HEK293 (cell line): Measurements from ENCODE around the gene ELOVL5.
A peak's percentile ranks its signal among the peaks of the same experiment; 100 is the strongest.
"Not testable (repeated sequence)": the region's sequence is repeated elsewhere in the genome, so short reads cannot be mapped to it uniquely, and the experiment has no call there.

Source experiments
- CTCF ChIA-PET: fragments of 350-600 bp; formaldehyde crosslinking; extraction: SDS; loops from one replicate; lab custom pipeline; 2021; ENCODE audit warnings: antibody characterized with exemption; lab: Yijun Ruan, JAX
- POLR2A ChIA-PET: fragments of 300-600 bp; formaldehyde crosslinking; extraction: SDS; loops from one replicate; lab custom pipeline; 2020; ENCODE audit warnings: antibody characterized with exemption, inconsistent platforms; lab: Yijun Ruan, JAX
- H3K27ac ChIP-seq: fragments of 200-500 bp; sonication (Bioruptor generic); 2 replicates; pipeline ENCODE4 v1.5.1; 2014; ENCODE audit warnings: low read depth, low read length, control low read depth, inconsistent platforms; ENCODE audit errors: extremely low read depth
- H3K36me3 ChIP-seq, 2 experiments: fragments of 200-500 bp in 1 of 2; sonication (Bioruptor generic) in 1 of 2; 1 replicate in 1 of 2; 2 replicates in 1 of 2; pipeline ENCODE4 v1.5.1; 2014 to 2017; ENCODE audit warnings: inconsistent platforms in 2 of 2, low read length in 2 of 2; ENCODE audit not compliant: control insufficient read depth in 2 of 2, insufficient read depth in 1 of 2
- H3K4me1 ChIP-seq: fragments of 200-500 bp; sonication (Bioruptor generic); 2 replicates; pipeline ENCODE4 v1.5.1; 2014; ENCODE audit warnings: mild to moderate bottlenecking, low read length, inconsistent platforms; ENCODE audit not compliant: control insufficient read depth, insufficient read depth
- H3K4me3 ChIP-seq: 2 replicates; pipeline ENCODE4 v1.5.1; 2011; ENCODE audit warnings: low read depth, mild to moderate bottlenecking, control low read depth, low read length, moderate library complexity
- H3K9me3 ChIP-seq: fragments of 200-500 bp; sonication (Bioruptor generic); 2 replicates; pipeline ENCODE4 v1.5.1; 2014; ENCODE audit warnings: low read depth, low read length, inconsistent platforms; ENCODE audit not compliant: control insufficient read depth, insufficient read depth
- BCL6B ChIP-seq: fragments of 450-650 bp; formaldehyde crosslinking; IDR thresholded peaks from 2 replicates; pipeline ENCODE4 v1.5.1; 2017; ENCODE audit warnings: missing biosample characterization, missing genetic modification characterization
- EGR2 ChIP-seq: fragments of 450-650 bp; formaldehyde crosslinking; IDR thresholded peaks from 2 replicates; pipeline ENCODE4 v1.5.1; 2016; ENCODE audit warnings: low read depth, missing biosample characterization, missing genetic modification characterization
- KLF9 ChIP-seq: fragments of 450-650 bp; formaldehyde crosslinking; IDR thresholded peaks from 2 replicates; pipeline ENCODE4 v1.5.1; 2016; ENCODE audit warnings: missing biosample characterization, missing genetic modification characterization, low read depth
- PRDM10 ChIP-seq: fragments of 450-650 bp; formaldehyde crosslinking; IDR thresholded peaks from 2 replicates; pipeline ENCODE4 v1.5.1; 2016; ENCODE audit warnings: missing biosample characterization, missing genetic modification characterization
- SCRT1 ChIP-seq: fragments of 450-650 bp; formaldehyde crosslinking; IDR thresholded peaks from 2 replicates; pipeline ENCODE4 v1.5.1; 2016; ENCODE audit warnings: missing biosample characterization, missing genetic modification characterization, borderline replicate concordance
- YY2 ChIP-seq: fragments of 450-650 bp; formaldehyde crosslinking; IDR thresholded peaks from 2 replicates; pipeline ENCODE4 v1.5.1; 2016; ENCODE audit warnings: missing biosample characterization, missing genetic modification characterization
- ZBTB7A ChIP-seq: fragments of 450-650 bp; formaldehyde crosslinking; IDR thresholded peaks from 2 replicates; pipeline ENCODE4 v1.5.1; 2016; ENCODE audit warnings: low read depth, missing biosample characterization, missing genetic modification characterization
- ZNF121 ChIP-seq: fragments of 450-650 bp; formaldehyde crosslinking; IDR thresholded peaks from 2 replicates; pipeline ENCODE4 v1.5.1; 2016; ENCODE audit warnings: missing biosample characterization, missing genetic modification characterization
- ZNF133 ChIP-seq: fragments of 450-650 bp; formaldehyde crosslinking; IDR thresholded peaks from 2 replicates; pipeline ENCODE4 v1.5.1; 2016; ENCODE audit warnings: missing biosample characterization, missing genetic modification characterization
- ZNF146 ChIP-seq: fragments of 450-650 bp; formaldehyde crosslinking; IDR thresholded peaks from 2 replicates; pipeline ENCODE4 v1.5.1; 2016; ENCODE audit warnings: missing biosample characterization, missing genetic modification characterization
- ZNF354C ChIP-seq: fragments of 450-650 bp; formaldehyde crosslinking; IDR thresholded peaks from 2 replicates; pipeline ENCODE4 v1.5.1; 2016; ENCODE audit warnings: missing biosample characterization, missing genetic modification characterization, low read depth, borderline replicate concordance
- ZNF560 ChIP-seq: fragments of 450-650 bp; formaldehyde crosslinking; IDR thresholded peaks from 2 replicates; pipeline ENCODE4 v1.5.1; 2017; ENCODE audit warnings: missing biosample characterization, missing genetic modification characterization, borderline replicate concordance
- ZNF600 ChIP-seq: fragments of 450-650 bp; formaldehyde crosslinking; IDR thresholded peaks from 2 replicates; pipeline ENCODE4 v1.5.1; 2016; ENCODE audit warnings: missing biosample characterization, missing genetic modification characterization
- ZNF664 ChIP-seq: fragments of 450-650 bp; formaldehyde crosslinking; IDR thresholded peaks from 2 replicates; pipeline ENCODE4 v1.5.1; 2016; ENCODE audit warnings: missing biosample characterization, missing genetic modification characterization
- ZNF670 ChIP-seq: fragments of 450-650 bp; formaldehyde crosslinking; IDR thresholded peaks from 2 replicates; pipeline ENCODE4 v1.5.1; 2016; ENCODE audit warnings: missing biosample characterization, missing genetic modification characterization, low read depth
- ZNF830 ChIP-seq: fragments of 450-650 bp; IDR thresholded peaks from 2 replicates; pipeline ENCODE4 v1.5.0; 2018; ENCODE audit warnings: missing biosample characterization, missing genetic modification characterization, low read depth, mild to moderate bottlenecking, moderate library complexity
- ZXDB ChIP-seq: fragments of 450-650 bp; formaldehyde crosslinking; IDR thresholded peaks from 2 replicates; pipeline ENCODE4 v1.5.1; 2016; ENCODE audit warnings: missing biosample characterization, missing genetic modification characterization
- TF ChIP-seq, protein P1 (sequence below): fragments of 450-650 bp; formaldehyde crosslinking; IDR thresholded peaks from 2 replicates; pipeline ENCODE4 v1.5.1; 2016; ENCODE audit warnings: missing biosample characterization, missing genetic modification characterization
- TF ChIP-seq, protein P2 (sequence below): fragments of 450-650 bp; formaldehyde crosslinking; IDR thresholded peaks from 2 replicates; pipeline ENCODE4 v1.5.1; 2016; ENCODE audit warnings: missing biosample characterization, missing genetic modification characterization
- TF ChIP-seq, protein P3 (sequence below): fragments of 450-650 bp; formaldehyde crosslinking; optimal IDR thresholded peaks from 2 replicates; pipeline ENCODE3; 2016; ENCODE audit warnings: missing biosample characterization, mild to moderate bottlenecking, missing genetic modification characterization

The ELOVL5 gene

DNA sequence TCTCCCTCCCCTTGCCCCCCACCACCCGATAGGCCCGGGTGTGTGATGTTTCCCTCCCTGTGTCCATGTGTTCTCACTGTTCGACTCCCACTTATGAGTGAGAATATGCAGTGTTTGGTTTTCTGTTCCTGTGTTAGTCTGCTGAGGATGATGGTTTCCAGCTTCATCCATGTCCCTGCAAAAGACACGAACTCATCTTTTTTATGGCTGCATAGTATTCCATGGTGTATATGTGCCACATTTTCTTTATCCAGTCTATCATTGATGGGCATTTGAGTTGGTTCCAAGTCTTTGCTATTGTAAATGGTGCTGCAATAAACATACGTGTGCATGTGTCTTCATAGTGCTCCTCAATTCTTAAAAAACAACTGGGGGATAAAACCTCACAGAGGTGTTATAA lies 2.7 kb downstream of the ELOVL5 start:
- TF ChIP-seq ZNF146 (tag by site-specific recombination), result peak; percentile 99
- TF ChIP-seq, protein P1, sequence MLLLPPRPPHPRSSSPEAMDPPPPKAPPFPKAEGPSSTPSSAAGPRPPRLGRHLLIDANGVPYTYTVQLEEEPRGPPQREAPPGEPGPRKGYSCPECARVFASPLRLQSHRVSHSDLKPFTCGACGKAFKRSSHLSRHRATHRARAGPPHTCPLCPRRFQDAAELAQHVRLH, result peak; percentile 57; the same call in 1 of the 2 replicates
- not testable (repeated sequence) for H3K9me3 ChIP-seq, H3K4me3 ChIP-seq, H3K36me3 ChIP-seq, H3K27ac ChIP-seq
- peaks cover 10% of the 10 kb centered on the region for H3K4me1 ChIP-seq
- POLR2A ChIA-PET, result interaction anchor here (1.8 kb wide), 1 partner anchor 13 kb away, joined by 7 read pairs; no protein-coding TSS in a partner anchor
- CTCF ChIA-PET, result interaction anchor here (1.0 to 1.7 kb wide), 3 partner anchors 49 to 175 kb away, joined by 3 to 5 read pairs (median 4); no protein-coding TSS in a partner anchor

- Histone ChIP-seq H3K9me3 (no peaks in the 10 kb centered on the region), H3K36me3 (peaks cover 0 to 3% of the 10 kb centered on the region in 2 experiments; a peak in 1 of 3 replicates), H3K4me1 (peaks cover 10% of the 10 kb centered on the region), H3K27ac (no peak overlapping the region), H3K4me3 (no peak overlapping the region)
- POLR2A ChIA-PET, result interaction anchor here (1.0 to 1.8 kb wide), 2 partner anchors 14 to 34 kb away, joined by 3 to 7 read pairs; no protein-coding TSS in a partner anchor
- TF ChIP-seq ZNF133, result no peak
- no peak for TF ChIP-seq ZBTB7A
- TF ChIP-seq SCRT1, result no peak
- TF ChIP-seq, protein P2, sequence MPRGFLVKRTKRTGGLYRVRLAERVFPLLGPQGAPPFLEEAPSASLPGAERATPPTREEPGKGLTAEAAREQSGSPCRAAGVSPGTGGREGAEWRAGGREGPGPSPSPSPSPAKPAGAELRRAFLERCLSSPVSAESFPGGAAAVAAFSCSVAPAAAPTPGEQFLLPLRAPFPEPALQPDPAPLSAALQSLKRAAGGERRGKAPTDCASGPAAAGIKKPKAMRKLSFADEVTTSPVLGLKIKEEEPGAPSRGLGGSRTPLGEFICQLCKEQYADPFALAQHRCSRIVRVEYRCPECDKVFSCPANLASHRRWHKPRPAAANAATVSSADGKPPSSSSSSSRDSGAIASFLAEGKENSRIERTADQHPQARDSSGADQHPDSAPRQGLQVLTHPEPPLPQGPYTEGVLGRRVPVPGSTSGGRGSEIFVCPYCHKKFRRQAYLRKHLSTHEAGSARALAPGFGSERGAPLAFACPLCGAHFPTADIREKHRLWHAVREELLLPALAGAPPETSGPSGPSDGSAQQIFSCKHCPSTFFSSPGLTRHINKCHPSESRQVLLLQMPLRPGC (tag by site-specific recombination), result no peak
- TF ChIP-seq KLF9, result no peak
- no peak for TF ChIP-seq YY2
- TF ChIP-seq ZNF354C, result no peak
- CTCF ChIA-PET, result interaction anchor here (0.6 to 1.5 kb wide), 4 partner anchors 42 to 173 kb away, joined by 3 to 4 read pairs (median 3); no protein-coding TSS in a partner anchor
These were observed 3.8 kb downstream of the ELOVL5 start for GRCh38 chr6:53344969-53345368.

GRCh38 chr6:53343092-53343491 lies 5.7 kb downstream of the ELOVL5 start:
- H3K9me3 ChIP-seq, result no peaks in the 10 kb centered on the region
- CTCF ChIA-PET, result no interaction called here
- no peak overlapping the region for H3K27ac ChIP-seq
- POLR2A ChIA-PET, result interaction anchor here (1.9 kb wide), 1 partner anchor 17 kb away, joined by 5 read pairs; no protein-coding TSS in a partner anchor
- H3K36me3 ChIP-seq, result peaks cover 0 to 3% of the 10 kb centered on the region in 2 experiments; a peak in 1 of 3 replicates
- H3K4me1 ChIP-seq, result peaks cover 10% of the 10 kb centered on the region
- TF ChIP-seq ZNF121 (tag by site-specific recombination), result 0 out of 2 replicates have a peak, but pooled peaks have one; percentile 11
- TF ChIP-seq, protein P3, sequence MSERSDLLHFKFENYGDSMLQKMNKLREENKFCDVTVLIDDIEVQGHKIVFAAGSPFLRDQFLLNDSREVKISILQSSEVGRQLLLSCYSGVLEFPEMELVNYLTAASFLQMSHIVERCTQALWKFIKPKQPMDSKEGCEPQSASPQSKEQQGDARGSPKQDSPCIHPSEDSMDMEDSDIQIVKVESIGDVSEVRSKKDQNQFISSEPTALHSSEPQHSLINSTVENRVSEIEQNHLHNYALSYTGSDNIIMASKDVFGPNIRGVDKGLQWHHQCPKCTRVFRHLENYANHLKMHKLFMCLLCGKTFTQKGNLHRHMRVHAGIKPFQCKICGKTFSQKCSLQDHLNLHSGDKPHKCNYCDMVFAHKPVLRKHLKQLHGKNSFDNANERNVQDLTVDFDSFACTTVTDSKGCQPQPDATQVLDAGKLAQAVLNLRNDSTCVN (tag by site-specific recombination), result no peak
- 0 out of 2 replicates have a peak, but pooled peaks have one; percentile 27 for TF ChIP-seq EGR2 (tag by site-specific recombination)
- H3K4me3 ChIP-seq, result no peak overlapping the region

- Histone ChIP-seq H3K27ac (no peak overlapping the region), H3K36me3 (peaks cover 2 to 3% of the 10 kb centered on the region in 2 experiments; a peak in 2 of 3 replicates), H3K4me3 (no peak overlapping the region), H3K4me1 (peaks cover 10% of the 10 kb centered on the region), H3K9me3 (no peaks in the 10 kb centered on the region)
- ChIA-PET CTCF (interaction anchor here (1.8 kb wide), 1 partner anchor 15 kb away, joined by 7 read pairs; no protein-coding TSS in a partner anchor), POLR2A (no interaction called here)
- TF ChIP-seq ZNF560 (no peak), ZNF600 (tag by site-specific recombination) (no peak), PRDM10 (no peak), ZNF664 (no peak), BCL6B (tag by site-specific recombination) (no peak), ZXDB (tag by site-specific recombination) (no peak), ZNF830 (tag by site-specific recombination) (no peak), ZNF670 (tag by site-specific recombination) (no peak)
These were observed 6.5 kb downstream of the ELOVL5 start for GRCh38 chr6:53342217-53342616.
